HK-2 (cell line): ENCODE data around the gene ARHGAP21.
"Not testable (repeated sequence)": the region's sequence is repeated elsewhere in the genome, so short reads cannot be mapped to it uniquely, and the experiment has no call there.

Experiments used
- DNase-seq: peaks from one replicate; pipeline ENCODE4 v3.0.0-alpha.2; 2018; ENCODE audit not compliant: unreplicated experiment

Gene ARHGAP21

DNA sequence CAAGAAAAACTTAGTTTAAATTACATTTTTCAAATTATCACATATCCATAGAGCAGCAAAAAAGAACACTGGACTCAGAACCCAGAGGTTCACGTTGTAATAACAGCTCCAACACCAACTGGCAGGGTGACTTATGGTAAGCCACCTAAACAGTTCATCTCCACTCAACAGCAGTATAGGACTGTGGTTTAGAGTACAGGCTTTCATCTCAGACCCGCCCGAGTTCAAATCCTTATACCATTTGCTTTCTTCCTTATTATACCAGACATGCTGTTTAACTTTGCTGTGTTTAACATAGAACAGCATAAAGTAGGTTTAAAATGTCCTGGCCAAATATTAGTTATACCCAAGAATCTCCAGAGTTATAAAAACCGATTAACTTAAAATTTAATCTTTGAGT, 97.9 kb downstream of the ARHGAP21 start:
- no peak for DNase-seq

DNA sequence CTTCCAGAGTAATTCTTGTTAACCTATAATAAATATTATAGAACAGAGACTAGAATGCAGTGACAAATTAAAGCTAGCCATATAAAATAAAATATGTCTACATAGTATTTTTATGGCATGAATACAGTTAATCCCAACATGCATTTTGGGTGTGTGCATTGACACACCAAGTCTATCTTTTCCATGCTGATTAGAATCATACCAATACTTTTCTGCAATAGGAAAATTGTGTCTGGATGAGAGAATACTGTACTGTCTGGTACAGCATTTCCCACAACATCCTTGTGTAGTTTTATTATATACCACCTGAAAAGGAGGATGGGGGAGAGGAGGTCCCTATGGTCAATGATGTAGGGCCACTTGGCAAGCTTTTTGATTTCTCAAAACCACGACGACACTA, 100.3 kb downstream of the ARHGAP21 start:
- DNase-seq: no peak

DNA sequence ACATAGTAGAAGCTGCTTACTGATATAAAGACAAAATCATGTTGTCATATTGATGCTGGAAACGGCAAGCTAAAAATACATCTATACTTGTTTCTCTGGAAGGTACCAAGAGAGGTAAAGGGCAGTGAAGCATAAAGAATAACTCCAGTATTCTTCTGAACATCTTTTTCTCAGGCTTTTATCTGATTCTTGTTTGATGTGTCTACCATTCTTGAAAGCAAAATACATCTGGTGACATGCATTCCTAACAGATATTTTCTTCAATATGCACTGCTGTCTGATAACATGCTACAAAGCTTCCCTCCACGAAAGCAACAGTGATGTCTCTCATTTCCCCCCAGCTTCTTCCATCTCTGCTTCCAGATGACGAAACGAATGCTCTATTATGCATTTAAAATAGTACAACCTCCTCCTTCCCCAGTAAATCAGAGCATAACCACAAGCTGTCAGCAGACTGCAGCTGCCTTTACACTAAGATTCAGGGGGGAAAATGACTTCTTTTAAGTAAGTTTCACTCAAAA, 100.8 kb downstream of the ARHGAP21 start:
- DNase-seq: no peak

DNA sequence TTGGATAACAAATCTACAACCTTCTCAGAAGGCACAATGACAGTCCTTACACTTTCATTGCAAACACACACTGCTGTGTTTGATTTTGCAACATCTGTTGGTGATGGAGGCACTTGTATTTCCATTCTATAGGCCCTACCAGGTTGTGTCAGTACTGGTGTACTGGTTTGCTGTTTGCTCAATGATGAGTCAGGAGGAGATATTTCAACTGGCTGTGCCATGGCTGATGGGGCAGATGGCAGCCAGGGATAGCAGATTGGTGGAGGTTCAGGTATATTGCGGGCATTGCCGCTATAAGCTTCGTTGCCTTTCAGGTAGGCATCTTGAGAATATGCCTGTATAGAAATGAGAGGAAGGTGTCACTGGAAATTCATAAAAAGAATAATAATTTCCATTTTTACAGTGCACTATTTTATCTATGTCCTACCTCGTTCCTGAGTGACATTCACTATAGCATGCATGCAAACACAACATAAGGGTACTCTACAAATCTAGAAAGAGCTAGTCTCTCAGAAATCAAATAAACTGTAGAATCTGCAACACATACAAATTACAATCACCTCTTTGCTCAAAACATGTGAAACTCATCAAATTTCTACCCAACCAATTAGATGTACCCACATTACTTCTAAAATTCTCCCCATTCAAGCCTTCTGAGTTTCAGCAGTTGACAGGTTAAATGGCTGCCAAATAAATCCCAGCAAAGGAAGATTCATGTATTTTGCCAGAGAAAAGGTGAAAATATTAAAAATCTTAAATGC, 102.5 kb downstream of the ARHGAP21 start:
- DNase-seq: not testable (repeated sequence)

DNA sequence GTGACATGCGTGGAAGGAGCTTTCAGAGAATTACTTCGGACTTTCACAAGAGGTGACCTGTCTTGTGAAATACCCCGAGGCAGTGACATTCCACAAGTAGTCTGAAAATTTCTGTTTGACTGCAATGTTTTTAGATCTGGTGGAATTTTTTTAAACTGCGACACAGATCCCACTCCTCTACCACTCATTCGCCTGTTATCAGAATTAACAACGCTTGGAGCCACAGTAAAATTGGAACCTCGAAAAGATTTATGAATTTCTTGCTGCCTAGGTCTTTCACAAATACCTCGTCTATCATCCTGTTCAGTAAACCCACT, 103.7 kb downstream of the ARHGAP21 start:
- not testable (repeated sequence) for DNase-seq

DNA sequence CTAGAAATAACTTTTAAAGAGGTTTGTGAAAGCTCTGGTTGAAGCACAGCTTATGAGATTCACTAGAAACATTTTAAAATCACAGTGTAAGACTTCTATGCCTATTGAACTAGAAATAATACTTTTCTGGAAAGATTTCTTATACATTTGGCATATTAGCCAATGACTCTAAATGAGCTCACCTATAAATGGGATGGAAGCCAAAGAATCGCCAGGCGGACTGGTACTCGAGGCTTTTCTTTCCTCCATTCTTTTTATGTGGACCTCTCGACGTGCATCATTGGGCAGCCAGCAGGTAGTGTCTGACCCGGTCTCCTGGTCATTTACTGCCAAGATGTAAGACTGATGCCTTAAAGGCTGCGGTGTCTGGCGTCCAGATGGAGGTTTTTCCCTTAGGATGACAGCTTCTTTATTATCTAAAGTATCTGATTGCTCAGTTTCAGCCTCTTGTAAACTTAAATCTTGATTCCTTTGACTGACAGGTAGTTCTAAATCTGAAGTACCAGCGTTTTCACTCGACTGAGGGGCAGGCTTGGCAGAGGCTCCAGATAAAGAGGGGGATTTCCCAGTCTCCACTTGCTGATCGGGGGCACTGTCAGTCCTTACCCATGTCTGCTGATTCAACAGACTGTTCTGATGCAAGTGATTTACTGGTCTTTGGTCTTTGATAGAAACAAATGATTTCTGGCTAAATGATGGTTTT, 104.2 kb downstream of the ARHGAP21 start:
- DNase-seq: not testable (repeated sequence)

DNA sequence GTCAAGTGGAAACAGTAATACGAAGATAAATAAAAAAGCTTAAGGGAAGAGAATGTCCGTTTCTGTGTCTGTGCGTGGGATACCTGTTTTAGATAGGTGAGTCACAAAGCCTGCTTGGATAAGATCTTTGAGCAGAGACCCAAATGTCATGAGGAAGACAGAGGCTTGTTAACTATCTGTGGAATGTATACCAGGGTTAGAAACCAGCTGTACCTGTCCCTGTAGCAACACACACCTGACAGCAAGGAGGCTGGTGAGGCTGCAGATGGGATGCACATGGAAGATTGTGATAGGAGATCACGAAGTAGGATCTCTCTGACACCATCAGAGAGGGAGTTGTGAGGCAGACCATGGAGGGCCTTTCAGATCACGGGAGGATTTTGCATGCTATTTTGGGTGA, 105.3 kb downstream of the ARHGAP21 start:
- no peak for DNase-seq

DNA sequence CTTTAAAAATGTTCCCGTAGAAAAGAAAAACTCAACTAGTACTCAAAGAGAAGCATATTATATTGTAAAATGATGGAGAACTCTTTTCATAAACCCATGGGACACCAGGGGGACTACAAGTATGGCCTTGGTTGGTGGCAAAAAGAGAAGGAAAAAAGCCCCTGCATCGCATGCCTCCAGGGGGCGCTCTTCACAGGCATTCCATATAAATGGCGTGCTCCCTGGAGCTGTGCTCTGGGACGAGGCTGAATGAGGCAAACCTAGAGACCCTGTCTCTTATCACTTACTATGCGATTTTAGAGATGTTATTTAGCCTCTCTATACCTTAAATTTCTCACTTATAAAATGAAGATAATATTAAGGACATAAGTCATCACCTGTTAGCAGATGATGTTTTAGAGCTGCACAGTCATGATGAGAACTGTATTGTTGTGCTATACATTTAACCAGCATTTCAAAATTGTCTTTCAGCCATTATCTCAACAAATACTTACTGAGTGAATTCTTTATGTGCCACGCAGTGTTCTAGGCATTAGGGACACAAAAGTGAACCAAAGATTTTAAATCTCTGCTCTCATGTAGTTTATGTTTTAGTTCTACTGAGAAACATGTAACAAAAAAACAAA, 105.8 kb downstream of the ARHGAP21 start:
- peak; percentile 29 for DNase-seq

DNA sequence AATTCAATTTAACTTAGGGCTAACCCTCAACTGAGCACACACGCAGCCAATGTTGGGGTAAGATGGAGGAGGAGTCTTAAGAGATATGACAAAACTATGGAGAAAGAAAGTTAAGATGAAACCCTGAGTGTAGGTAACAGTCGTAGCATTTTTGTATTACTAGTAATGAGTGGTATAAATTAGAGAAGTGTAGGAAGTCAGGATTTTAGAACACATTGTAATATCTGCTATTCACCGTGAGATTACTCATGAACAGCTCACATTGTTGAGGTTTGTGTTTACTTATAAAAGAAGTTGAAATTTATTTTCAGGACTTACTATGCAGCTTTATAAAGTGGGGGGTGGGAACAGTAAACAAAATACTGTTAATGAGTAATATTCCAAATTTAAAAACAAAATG, 107.2 kb downstream of the ARHGAP21 start:
- no peak for DNase-seq

DNA sequence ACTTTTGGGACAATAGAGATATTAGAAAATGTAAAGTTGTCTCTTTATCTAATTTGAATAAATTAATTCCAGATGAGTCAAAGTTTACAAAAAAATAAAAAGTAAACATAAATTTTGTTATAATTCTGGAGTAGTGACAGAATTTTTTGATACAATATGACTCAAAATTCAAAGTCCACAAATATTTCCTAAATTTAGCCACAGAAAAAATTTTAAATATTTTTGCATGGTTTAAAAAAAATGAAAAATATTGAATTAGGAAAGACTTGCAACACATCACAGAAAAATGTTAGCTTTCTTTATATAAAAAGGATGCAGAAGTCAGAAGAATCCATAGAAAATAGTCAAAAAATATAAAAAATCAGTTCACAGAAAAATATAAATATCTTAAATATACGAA, 117.7 kb downstream of the ARHGAP21 start:
- no peak for DNase-seq

DNA sequence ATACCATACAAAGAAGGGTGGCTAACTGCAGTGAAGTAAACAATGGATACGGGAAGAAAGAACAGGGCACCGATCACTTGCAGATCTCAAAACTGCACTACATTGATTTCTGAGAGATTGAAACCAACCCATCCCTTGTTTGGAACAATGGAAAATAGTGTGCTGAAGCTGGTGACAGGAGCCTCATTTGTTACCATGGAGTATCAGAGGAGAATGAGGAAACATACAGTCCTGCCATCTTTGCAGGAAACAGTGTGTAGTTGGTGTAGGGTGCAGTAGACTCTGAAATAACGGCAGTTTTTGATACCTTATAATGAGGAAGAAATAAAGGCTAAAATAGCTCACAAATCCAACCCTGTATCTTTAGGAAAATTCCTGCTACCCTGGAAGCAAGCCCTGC, 118.5 kb downstream of the ARHGAP21 start:
- DNase-seq: no peak

DNA sequence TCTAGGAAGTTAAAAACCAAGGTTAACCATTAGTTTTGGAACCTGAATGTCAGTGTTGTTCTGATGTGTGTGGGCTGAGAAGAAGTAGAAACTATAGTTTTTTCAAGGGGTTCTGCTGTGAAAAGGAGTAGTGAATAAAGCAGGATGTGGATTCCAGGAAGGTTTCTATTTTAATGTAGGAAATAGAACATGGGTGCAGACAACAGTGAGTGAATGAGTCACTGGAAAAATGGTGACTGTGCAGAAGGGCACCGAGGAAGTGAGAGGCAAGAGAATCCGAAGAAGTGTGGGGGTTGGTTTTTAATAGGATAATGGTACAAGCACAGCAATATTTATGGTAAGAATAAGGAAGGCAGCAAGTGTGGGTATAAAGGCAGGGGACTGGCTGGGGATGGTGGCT, 120.4 kb downstream of the ARHGAP21 start:
- DNase-seq: peak; percentile 10

DNA sequence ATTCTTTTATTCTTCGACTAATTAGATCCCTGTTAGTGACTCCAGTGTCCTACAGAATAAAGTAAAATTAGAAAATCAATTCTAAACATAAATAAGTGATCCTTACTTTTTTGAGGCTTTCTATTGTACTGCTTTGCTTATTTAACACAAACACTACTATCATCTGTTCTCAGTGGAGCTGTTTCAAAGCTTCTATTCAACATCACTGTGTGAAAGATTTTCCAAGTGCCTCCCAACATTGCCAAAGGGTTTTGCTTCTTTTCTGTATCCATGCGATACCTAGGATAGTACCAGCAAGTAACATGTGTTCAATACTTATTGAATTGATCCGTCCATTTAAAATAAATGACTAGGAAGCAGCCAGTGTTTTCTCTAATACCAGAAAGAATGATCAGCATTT, 125.7 kb downstream of the ARHGAP21 start:
- no peak for DNase-seq

DNA sequence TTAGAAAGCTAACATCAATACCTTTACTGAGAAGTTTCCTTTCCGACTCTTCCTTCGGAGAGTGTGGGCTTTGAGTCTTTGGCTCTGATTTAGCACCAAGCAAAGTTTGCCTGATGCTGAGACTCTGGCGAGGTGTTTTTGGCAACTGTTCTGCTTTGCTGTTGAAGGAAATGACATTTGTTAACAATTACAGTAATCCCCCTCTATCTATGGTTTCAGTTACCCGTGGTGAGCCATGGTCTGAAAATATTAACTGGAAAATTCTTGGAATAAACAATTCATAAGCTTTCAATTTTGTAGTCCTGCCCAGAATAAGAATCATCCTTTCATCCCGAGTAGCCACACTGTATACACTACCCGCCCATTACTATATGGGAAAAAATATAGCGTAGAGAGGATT, 126.3 kb downstream of the ARHGAP21 start:
- DNase-seq: no peak

DNA sequence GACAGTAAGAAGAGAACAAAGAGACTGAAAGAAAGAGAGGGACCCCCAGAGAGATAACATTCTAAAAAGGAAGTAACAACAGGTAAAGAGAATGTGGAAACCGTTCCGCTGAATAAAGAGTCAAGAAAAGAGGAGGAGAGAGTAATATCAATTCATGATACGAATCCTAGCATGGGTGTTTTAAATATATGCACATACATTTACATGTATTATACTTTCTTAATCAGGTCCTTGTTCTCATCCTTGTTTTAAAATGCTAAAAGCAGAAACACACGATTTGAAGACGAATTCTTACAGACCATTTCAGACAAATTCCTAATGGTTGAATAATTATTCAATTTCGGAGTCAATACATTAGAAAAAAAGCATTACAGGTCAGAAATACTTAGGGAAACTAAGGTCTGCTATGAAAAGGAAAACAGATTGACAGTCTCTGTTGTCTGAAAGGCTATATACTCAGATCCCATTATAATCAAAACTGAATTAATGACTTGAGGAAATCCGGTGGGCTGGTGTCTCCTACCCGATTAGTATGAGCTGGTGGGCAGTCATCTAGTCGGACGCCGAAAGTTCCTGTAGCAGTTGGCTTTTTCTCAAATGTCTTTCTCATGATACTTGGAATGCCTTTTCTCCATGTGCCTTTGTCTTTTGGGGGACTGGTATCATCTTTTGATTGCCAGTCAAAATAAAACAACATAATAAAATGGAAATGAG, 127.3 kb downstream of the ARHGAP21 start:
- no peak for DNase-seq

DNA sequence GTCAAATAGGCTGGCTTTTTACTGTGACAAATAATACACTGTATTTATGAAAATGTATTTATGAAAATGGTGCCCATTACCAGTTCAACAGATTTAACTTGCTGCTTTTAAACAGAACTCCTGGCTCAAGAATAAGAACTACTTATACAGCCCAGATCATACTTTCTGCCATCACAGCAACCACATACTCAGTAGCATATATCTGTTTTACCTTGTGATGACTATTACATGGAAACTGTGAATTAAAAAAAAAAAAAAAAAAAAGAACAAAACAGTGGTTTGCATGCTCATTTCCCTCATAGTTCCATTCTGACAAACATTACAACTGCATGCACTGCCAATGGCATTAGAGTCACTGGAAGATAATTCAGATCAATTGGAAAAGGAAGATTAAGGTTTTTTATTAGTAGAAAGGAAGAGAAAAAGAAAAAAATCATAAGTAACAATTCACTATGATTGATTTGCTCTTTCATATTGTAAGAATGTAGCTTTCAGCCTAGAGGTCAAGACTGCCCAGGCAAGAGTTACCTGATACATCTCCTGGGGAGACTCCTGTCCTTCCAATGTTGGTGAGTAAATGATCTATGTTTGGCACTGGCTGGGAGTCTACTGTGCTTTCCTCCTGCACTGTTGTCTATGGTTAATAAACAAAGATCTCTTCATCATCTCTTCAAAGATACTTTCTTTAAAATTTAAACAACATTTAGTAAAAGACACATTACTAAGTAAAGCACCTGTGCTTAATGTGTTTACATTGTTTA, 132.8 kb downstream of the ARHGAP21 start:
- no peak for DNase-seq

DNA sequence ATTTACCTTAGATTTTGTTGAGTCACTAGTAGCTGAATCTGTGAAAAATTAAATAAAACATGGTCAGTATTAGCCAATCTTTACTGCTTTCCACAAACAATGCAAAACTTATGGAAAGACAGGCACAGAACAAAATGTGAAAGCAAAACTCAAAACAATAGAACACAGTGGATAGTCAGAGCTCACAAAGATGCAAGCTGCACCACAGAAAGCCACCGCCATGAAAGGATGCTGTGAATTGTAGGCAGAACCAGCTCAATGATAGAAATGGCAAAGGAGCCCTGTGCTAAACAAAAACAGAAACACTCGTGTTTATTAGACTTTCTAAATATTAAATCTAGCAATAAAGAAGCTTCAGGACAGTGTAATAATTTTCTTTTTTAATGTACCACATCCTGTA, 134.4 kb downstream of the ARHGAP21 start:
- no peak for DNase-seq

DNA sequence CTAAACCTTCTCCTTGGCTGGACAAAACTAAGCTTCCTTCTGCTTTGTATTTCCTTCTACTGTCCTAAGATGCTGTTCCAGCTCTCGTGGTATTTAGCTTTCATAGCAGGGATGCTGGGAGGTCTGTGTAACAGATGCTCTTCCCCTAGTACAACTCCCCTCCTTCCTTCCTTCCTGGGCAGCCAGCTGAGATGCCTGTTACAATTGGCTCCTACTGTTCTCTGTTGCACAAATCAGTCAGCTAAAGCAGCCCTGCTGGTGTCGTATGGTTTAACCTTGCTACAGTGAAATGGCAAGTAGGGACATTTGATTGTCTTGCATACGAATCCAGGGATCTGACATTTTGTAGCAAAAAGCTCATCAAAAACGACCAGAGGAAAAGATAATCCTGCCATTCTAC, 143.8 kb downstream of the ARHGAP21 start:
- no peak for DNase-seq

DNA sequence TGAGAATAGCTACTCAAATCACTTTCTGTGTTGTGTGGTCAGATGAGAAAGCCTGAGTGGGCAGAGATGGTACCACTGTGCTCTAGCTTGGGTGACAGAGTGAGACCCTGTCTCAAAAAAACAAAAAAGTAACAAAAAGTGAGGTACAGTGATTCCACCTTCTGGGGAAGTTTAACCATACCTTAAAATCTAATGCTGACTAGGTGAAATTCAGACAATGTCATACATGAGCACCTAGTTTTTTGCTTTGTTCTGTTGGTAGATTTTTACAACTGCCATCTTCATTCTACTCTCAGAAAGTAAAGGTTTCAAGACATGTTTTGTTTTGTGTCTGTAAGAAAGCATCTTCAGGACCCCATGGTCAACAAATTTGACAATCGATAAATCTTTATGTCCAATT, 144.2 kb downstream of the ARHGAP21 start:
- DNase-seq: no peak

DNA sequence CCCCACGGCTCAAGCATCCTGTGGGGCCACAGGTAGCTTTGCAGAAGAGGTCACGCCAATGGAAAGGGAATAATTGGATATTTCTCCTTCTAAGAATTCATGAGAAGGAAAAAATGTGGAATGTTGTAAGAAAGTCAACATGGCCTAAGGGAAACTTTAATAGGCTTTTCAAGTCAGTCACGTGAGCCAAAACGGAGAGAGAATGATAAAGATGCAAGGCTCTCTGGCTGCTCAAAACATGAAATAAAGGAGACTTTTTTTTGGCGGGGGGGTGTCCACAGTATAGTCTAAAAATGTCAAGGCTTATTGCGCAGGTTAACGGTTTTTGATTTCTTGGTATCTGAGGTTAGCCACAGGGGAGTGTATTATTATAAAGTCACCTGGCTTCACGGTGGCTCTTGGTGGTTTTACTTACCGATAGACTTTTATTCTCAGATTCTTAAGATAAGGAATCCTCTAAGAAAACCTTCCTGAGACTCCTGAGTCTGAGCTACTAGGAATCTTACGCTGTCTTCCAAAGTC, 148.1 kb downstream of the ARHGAP21 start:
- DNase-seq: no peak

DNA sequence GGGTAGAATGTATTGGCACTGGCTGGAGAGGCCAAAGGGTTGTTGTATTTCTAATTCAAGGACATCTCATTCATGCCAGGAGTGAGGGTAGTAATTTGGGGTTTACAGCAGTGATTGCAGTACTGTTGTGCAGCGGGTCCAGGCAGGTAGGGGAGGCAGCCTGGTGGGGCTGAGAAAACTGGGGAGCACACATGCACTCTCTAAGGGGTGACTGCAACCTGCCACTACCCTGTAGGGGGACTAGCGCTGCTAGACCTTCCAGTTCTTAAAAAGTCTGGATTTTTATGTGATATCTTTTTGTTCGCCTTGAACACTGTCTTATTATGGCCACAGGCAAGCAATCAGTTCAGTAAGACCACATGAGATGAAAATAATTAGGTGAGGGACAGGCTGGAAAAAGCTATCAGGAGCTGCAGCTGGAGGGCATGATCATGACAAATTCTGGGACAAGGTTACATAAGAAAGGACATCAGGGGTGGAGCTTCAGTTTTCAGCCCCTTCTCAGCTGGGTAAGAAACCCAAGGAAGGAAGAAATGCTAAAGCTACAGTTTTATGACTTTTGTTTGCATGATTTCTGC, 149.0 kb downstream of the ARHGAP21 start:
- no peak for DNase-seq
